ENCODE measurements around the gene HRH4.

HRH4 gene

GRCh38 chr18:24470805-24471204 lies 10.4 kb downstream of the HRH4 start:
- H3K79me2 ChIP-seq (ENCODE audit: low read length): no peaks in the 10 kb centered on the region
- no peak overlapping the region for H3K4me2 ChIP-seq (ENCODE audit: low read length)
- peaks cover 12% of the 10 kb centered on the region for H3K4me1 ChIP-seq (ENCODE audit: low read length)
- H3K4me3 ChIP-seq (ENCODE audit: low read length): no peak overlapping the region
- no peak for TF ChIP-seq CTCF (IDR thresholded peaks at IDR 0.05; ENCODE audit: low read depth, low read length)
- no peak for TF ChIP-seq EZH2phosphoT487 (IDR thresholded peaks at IDR 0.05; ENCODE audit: low read depth)
- H3K9ac ChIP-seq (ENCODE audit: low read length): no peak overlapping the region
- H3K27ac ChIP-seq (ENCODE audit: low read length): no peak overlapping the region
- H4K20me1 ChIP-seq (ENCODE audit: insufficient read depth, low read length): no peaks in the 10 kb centered on the region
- no peaks in the 10 kb centered on the region for H3K36me3 ChIP-seq (replicated peaks; ENCODE audit: low read depth, low read length)
- H2AFZ ChIP-seq (ENCODE audit: low read depth, low read length): no peak overlapping the region
- no peaks in the 10 kb centered on the region for H3K9me3 ChIP-seq (ENCODE audit: insufficient read depth, low read length)
- H3K27me3 ChIP-seq (ENCODE audit: low read depth, low read length): no peaks in the 10 kb centered on the region

GRCh38 chr18:24472591-24472990 lies 12.2 kb downstream of the HRH4 start:
- H3K27ac ChIP-seq (ENCODE audit: low read length): no peak overlapping the region
- no peak overlapping the region for H2AFZ ChIP-seq (ENCODE audit: low read depth, low read length)
- no peaks in the 10 kb centered on the region for H3K36me3 ChIP-seq (replicated peaks; ENCODE audit: low read depth, low read length)
- no peak for TF ChIP-seq EZH2phosphoT487 (IDR thresholded peaks at IDR 0.05; ENCODE audit: low read depth)
- TF ChIP-seq CTCF (IDR thresholded peaks at IDR 0.05; ENCODE audit: low read depth, low read length): no peak
- H3K4me3 ChIP-seq (ENCODE audit: low read length): no peak overlapping the region
- no peaks in the 10 kb centered on the region for H3K9me3 ChIP-seq (ENCODE audit: insufficient read depth, low read length)
- no peaks in the 10 kb centered on the region for H3K27me3 ChIP-seq (ENCODE audit: low read depth, low read length)
- H3K9ac ChIP-seq (ENCODE audit: low read length): no peak overlapping the region
- H3K4me1 ChIP-seq (ENCODE audit: low read length): peaks cover 3% of the 10 kb centered on the region; the same call in 1 of the 2 replicates
- H4K20me1 ChIP-seq (ENCODE audit: insufficient read depth, low read length): no peaks in the 10 kb centered on the region
- no peaks in the 10 kb centered on the region for H3K79me2 ChIP-seq (ENCODE audit: low read length)
- H3K4me2 ChIP-seq (ENCODE audit: low read length): no peak overlapping the region

- Histone ChIP-seq H3K79me2 (ENCODE audit: low read length) (no peaks in the 10 kb centered on the region), H3K36me3 (replicated peaks; ENCODE audit: low read depth, low read length) (no peaks in the 10 kb centered on the region), H3K4me3 (ENCODE audit: low read length) (no peak overlapping the region), H3K9me3 (ENCODE audit: insufficient read depth, low read length) (no peaks in the 10 kb centered on the region), H3K4me1 (ENCODE audit: low read length) (no peaks in the 10 kb centered on the region), H3K27me3 (ENCODE audit: low read depth, low read length) (no peaks in the 10 kb centered on the region), H3K27ac (ENCODE audit: low read length) (no peak overlapping the region), H2AFZ (ENCODE audit: low read depth, low read length) (no peak overlapping the region), H4K20me1 (ENCODE audit: insufficient read depth, low read length) (no peaks in the 10 kb centered on the region), H3K4me2 (ENCODE audit: low read length) (no peak overlapping the region), H3K9ac (ENCODE audit: low read length) (no peak overlapping the region)
- no peak for TF ChIP-seq EZH2phosphoT487 (IDR thresholded peaks at IDR 0.05; ENCODE audit: low read depth)
- TF ChIP-seq CTCF (IDR thresholded peaks at IDR 0.05; ENCODE audit: low read depth, low read length): no peak
Measured at GRCh38 chr18:24474406-24474805, 14.0 kb downstream of the HRH4 start.

- Histone ChIP-seq H3K36me3 (replicated peaks; ENCODE audit: low read depth, low read length) (peaks cover 3% of the 10 kb centered on the region), H3K9ac (ENCODE audit: low read length) (no peak overlapping the region), H3K79me2 (ENCODE audit: low read length) (no peaks in the 10 kb centered on the region), H3K4me1 (ENCODE audit: low read length) (no peaks in the 10 kb centered on the region), H3K4me2 (ENCODE audit: low read length) (no peak overlapping the region), H3K27ac (ENCODE audit: low read length) (no peak overlapping the region), H3K4me3 (ENCODE audit: low read length) (no peak overlapping the region), H3K27me3 (ENCODE audit: low read depth, low read length) (no peaks in the 10 kb centered on the region), H2AFZ (ENCODE audit: low read depth, low read length) (no peak overlapping the region), H3K9me3 (ENCODE audit: insufficient read depth, low read length) (no peaks in the 10 kb centered on the region), H4K20me1 (ENCODE audit: insufficient read depth, low read length) (no peaks in the 10 kb centered on the region)
- TF ChIP-seq EZH2phosphoT487 (IDR thresholded peaks at IDR 0.05; ENCODE audit: low read depth): no peak
- TF ChIP-seq CTCF (IDR thresholded peaks at IDR 0.05; ENCODE audit: low read depth, low read length): no peak
Measured at GRCh38 chr18:24475926-24476589, 15.6 kb downstream of the HRH4 start.

Data from OCI-LY3 (cell line).